Medulla oblongata (tissue), 1 donor: ENCODE results near the gene KRT2.

Source experiments
- DNase-seq: peaks from one replicate; pipeline ENCODE4 v3.0.0-alpha.2; 2015; ENCODE audit errors: extremely low spot score

Gene KRT2

GRCh38 chr12:52616680-52617402 is 35.2 kb downstream of the KRT2 start:
- DNase-seq = no peak

- DNase-seq = no peak
Observed at GRCh38 chr12:52615912-52616311, 36.1 kb downstream of the KRT2 start.

DNA sequence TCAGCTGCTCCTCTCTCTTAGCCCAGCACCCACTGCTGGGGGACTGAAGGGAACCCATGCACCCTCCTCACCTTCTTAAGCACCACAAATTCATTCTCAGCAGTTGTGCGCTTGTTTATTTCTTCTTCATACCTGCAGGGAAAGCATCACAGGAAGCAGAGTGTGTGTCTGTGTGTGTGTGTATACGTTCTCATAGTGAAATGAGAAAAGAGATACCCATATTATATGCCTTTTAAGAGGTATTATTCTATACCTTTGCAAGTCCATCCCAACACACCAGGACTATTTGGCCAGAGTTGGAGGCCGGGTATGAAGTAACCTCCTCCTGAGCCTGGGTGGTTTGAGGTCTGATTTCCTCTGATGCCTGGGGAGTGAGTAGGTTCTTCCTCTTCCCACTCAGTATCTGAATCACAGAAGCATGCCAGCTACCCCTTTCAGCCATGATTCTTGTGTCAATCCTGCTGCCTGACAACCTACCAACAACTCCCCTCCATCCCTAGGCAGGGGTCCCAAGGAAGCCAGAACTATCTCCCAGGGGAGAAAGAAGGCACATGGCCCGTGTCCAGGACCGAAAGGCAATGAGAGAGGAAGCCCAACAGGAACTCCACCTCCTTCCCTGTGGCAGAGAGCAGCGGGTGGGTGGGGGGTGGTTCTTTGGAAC is 36.7 kb downstream of the KRT2 start:
- DNase-seq = no peak

- DNase-seq = no peak
Observed at GRCh38 chr12:52614381-52615207, 37.4 kb downstream of the KRT2 start.

DNA sequence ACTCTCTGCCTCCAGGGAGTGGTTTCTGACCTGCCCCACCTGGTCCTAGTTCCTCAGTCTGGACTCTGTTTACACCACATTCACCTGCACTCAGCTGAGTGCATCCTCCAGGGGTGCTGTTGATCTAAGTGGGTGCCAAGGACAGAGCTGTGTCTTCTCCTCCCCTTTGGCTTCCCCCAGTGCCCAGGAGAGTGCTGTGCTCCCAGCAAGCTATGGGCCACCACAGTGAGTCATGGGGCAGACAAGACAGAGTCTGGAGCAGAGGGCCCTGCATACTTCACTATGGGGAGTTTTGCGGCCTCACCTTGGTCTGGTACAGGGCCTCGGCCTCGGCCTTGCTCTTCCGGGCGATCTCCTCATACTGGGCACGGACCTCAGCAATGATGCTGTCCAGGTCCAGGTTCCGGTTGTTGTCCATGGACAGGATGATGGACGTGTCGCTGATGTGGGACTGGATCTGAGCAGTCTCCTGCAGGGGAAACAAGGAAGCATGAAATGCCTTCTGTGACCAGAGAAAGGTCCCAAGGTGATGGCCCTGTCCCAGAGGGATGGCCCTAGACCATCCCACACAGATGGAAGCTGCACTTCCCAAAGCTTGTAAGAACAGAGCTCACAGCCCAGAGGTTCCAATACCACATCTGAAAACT is 38.5 kb downstream of the KRT2 start:
- no peak for DNase-seq

DNA sequence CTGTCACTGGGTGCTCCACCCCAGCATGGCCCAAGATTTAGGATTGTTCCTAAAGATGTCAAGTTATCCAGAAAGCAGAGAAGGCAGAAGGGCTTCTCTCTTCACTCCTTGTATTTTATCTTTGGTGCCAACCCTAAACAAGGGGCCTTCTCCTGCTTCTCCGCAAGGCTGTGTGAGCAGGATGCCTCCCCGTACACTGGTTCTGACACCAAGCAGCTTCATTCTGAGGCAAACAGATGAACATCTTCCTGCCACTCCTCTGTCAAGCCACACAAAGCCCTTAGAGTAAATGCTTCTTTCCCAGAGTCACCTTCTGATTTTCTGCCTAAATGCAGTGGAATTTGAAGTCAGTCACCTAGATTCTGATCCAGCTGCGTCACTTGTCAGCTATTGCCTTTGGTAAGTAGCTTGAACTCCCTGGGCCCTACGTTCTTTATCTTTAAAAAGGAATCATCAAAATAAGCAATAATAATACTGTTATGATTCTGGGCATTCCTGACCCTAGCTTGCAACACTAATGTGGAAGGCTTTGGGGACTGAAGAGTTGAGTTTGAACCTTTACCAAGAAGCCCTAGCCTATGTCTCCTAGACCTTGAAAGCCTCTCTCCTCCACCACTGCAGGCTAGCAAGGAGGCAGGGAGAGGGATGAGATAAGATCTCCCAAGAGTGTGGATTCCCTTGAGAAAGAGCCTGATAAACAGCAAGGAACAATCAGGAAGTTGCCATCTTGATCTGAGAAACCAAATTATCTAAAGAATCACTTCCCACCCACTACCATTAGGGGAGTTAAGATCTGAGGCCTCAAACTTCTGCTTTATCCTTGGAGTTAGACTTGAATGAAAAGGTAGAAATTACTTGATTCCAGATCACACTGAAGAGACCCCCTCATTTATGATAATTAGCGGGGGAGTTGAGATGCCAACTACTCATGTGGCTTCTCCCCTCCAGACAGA is 39.3 kb downstream of the KRT2 start:
- DNase-seq = no peak

DNA sequence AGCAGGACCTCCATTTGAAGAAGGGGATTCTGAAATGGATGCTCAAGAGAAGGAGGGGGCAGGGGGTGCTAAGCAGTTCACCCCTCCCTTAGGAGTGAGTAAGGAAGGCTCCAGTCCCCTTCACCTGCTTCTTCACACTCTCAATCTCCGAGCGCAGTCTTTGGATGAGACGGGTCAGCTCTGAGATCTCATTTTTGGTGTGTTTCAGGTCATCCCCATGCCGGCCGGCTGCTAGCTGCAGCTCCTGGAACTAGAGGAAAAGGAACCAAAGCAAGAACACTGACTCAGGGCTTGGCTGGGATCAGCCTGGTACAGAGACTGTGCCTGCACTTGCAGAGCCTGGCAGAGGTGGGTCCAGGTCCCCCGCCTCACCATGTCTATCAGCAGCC is 40.9 kb downstream of the KRT2 start:
- no peak for DNase-seq

DNA sequence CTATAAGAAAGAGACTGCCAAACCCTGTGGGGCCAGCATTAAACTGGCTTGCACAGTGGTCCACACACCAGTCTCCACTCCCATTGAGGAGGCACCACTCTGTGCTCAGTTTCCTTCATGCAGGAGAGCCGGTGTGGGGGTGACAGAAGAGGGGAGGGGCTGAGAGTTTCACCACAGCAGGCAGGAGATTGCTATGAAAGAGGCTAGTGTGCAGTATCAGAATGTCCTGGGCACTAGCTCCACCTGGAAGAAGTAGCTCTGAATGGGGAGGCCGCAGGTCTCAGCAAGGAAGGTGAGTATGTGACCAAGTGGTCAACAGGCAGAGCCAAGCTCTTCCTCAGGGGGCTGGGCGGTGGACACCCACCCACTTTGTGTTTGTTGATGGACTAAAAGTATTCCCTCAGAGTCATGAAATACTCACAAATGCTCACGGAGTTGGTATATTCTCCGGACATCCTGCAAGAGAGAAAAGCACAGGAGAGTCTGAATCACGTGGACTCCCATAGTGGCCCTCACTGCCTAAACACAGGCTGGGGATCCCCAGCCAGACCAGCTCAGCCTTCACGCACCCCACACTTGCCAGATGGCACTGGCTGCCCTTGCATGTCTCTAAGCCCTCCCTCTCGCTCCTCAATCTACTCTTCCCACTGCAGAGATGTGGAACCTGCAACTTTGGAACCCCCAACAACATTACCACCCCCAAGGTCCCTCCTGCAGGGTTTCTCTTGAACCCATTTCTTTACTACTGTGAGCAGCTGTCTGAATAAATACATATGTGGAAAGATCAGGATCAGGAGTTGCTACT is 43.0 kb downstream of the KRT2 start:
- DNase-seq = no peak

DNA sequence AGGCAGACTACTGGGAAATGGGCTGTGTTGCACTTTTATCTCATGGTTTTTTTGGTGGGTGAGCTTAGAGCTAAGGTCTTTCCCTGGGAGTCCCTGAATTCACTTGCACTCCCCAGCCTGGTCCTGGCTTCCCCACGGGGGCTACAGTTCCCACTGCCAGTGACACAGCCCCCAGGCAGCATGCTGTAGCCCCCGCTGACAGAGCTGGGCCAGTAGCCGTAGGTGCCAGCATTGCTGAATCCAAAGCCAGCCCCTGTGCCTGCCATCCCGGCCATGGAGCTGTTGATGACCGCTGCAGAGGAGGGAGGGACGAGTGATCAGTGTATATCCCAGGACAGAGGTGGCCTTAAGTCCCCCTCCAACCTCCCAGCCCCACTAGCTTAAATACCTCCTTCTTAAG is 43.9 kb downstream of the KRT2 start:
- DNase-seq = no peak

DNA sequence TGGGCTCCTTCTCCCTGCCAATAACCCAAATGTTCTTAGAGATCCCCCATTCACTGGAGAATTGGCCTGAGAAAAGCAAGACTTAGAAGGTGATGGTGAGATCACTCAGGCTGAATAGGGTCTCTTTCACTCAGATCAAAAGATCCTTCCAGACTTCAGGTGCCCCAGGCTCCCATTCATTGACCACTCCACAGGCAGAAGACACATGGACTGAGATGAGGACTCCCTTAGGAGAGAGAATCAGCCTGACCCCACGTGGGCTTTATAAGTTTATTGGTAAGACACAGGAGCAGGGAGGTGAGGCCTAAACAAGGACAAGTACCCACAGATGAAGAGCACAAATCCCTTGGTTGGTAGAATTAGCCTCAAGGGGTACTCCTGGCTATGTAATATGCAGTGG is 44.7 kb downstream of the KRT2 start:
- DNase-seq = no peak

DNA sequence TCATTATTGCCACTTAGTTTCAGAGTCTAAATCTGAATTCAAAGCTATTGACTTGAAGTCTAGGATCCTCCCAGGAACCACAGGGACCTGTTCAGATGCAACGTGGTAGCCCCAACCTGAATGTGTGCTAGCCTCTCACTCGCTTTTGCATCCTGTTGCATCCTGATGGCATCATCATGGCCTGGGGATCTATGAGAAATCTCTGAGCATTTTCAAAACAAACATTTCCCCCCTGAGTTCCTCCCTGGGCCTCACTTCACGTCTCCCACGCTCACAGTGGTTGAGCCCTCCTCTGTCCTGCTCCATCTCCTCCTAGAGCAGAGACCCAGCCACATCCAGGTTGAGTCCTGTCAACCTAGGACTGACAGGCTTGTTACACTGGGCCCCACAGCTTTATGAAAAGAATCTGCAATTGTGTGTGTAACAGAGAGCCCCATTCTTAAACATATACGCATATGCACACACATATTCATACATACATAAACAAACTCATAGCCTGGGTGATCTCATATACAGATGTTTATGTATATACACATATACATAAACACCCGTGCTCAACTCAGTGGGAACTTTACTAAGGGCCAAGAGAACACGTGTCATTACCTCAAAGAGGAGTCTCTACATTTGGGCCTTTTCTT is 45.3 kb downstream of the KRT2 start:
- DNase-seq = no peak

GRCh38 chr12:52606096-52606495 is 45.9 kb downstream of the KRT2 start:
- no peak for DNase-seq

DNA sequence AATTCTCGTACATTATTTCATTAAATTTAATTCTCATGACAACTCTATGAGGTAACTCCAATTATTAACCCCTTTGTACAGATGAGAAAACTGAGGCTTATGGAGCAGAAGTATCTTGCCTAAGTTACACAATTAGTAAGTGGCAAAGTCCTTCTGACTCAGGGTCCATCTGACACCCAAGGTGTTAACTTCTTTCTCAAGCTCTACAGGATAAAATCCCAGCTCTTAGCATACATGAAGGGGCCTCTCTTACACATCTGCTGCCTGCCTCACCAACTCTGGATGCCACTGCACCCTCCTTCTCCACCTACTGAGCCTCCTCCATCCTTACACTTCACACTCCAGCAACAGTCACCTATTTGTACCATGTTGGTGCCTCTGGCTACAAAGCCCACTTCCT is 46.5 kb downstream of the KRT2 start:
- DNase-seq = no peak

- no peak for DNase-seq
Observed at GRCh38 chr12:52604859-52605258, 47.2 kb downstream of the KRT2 start.

DNA sequence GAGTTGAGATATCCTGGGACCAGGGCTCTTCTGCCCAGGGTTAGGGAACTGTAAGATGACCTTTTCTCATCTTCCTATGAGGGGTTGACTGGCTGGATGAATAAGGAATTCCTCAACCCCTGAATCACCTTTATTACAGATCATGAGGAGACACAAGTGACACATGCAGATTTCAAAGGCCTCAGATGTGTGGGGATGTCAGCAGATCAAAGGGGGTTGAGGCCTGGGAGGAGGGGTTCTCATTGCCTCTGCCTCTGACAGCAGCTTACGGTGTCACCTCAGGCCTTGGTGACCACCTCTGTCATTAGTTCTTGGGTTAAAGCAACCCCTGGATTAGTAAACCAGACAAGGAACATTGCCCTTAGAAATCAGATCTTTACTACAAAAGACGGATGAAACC is 48.7 kb downstream of the KRT2 start:
- DNase-seq = no peak

DNA sequence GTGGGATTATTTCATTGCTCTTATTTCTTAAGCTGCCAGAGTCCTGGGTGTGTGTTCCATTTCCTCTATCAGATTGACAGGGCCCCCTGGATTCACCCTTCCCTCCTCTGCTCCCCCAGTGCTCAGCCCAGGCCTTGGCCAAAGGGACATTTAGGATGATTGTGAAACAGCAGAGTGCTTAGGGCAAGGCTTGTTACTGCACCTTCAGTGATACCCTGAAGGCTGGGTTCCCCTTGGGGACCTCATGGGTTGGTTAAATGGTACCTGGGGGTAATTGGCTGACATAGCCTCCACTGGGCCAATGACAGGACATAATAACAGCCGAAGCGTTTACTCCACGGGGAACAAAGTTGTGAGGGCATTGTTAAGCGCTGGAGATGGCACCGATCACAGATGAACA is 49.5 kb downstream of the KRT2 start:
- no peak for DNase-seq

GRCh38 chr12:52601671-52602070 is 50.3 kb downstream of the KRT2 start:
- no peak for DNase-seq

DNA sequence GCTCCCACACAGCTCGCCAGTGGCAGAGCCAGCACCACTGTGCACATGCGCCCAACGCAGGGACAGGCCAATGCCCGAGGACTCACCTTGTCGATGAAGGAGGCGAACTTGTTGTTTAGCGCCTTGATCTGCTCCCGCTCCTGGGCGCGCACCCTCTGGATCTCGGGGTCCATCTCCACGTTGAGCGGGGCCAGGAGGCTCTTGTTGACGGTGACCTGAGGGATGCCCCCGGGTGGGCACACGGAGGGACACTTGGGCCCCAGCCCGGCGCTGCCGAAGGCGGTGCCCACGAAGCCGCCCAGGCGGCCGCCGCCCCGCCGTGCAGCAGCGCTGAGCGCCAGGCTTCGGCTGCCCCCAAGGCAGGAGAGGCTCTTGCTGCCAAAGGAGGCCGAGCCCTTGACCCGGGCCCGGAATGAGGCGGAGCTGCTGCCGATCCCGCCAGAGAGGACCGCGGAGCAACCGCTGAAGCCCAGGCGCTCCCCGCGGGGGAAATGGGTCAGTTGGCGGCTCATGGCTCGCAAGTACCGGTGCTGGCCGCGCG is 51.0 kb downstream of the KRT2 start, which contains the start of gene KRT72:
Gene KRT72 (minus strand): TSS at position 523 of the 541 bp plus-strand sequence. CDS start 11 bp downstream, at position 512.
- DNase-seq = no peak

DNA sequence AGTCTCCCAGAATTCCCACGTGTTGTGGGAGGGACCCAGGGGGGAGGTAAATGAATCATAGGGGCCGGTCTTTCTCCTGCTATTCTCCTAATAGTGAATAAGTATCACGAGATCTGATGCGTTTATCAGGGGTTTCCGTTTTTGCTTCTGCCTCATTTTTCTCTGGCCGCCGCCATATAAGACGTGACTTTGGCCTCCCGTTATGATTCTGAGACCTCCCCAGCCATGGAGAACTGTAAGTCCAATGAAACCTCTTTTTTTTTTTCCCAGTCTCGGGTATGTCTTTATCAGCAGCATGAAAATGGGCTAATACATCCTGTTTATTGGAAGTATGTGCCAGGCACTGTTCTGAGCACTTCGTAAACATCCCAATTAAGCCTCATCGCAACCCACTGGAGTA is 51.5 kb downstream of the KRT2 start:
- no peak for DNase-seq
